Measurements from ENCODE around the gene CMKLR1.

CMKLR1 gene

GRCh38 chr12:108335349-108336119 lies 3.6 kb downstream of the CMKLR1 start:
- no peak for DNase-seq

GRCh38 chr12:108333898-108334699 lies 5.0 kb downstream of the CMKLR1 start:
- no peak for DNase-seq

- DNase-seq: no peak
Measured at GRCh38 chr12:108332791-108333382, 6.2 kb downstream of the CMKLR1 start.

- DNase-seq: no peak
Measured at GRCh38 chr12:108328420-108328819, 10.7 kb downstream of the CMKLR1 start.

- DNase-seq: no peak
Measured at GRCh38 chr12:108327621-108328344, 11.3 kb downstream of the CMKLR1 start.

GRCh38 chr12:108326254-108326750 lies 12.8 kb downstream of the CMKLR1 start:
- no peak for DNase-seq

GRCh38 chr12:108325549-108325948 lies 13.6 kb downstream of the CMKLR1 start:
- no peak for DNase-seq

GRCh38 chr12:108325018-108325358 lies 14.1 kb downstream of the CMKLR1 start:
- DNase-seq: no peak

- no peak for DNase-seq
Measured at GRCh38 chr12:108324351-108325017, 14.6 kb downstream of the CMKLR1 start.

- DNase-seq: no peak
Measured at GRCh38 chr12:108323581-108323980, 15.5 kb downstream of the CMKLR1 start.

GRCh38 chr12:108322998-108323397 lies 16.1 kb downstream of the CMKLR1 start:
- DNase-seq: no peak

GRCh38 chr12:108321688-108322087 lies 17.4 kb downstream of the CMKLR1 start:
- DNase-seq: no peak

- DNase-seq: no peak
Measured at GRCh38 chr12:108320507-108321293, 18.4 kb downstream of the CMKLR1 start.

- no peak for DNase-seq
Measured at GRCh38 chr12:108319277-108320234, 19.6 kb downstream of the CMKLR1 start.

- DNase-seq: no peak
Measured at GRCh38 chr12:108318472-108319275, 20.4 kb downstream of the CMKLR1 start.

GRCh38 chr12:108317308-108318234 lies 21.5 kb downstream of the CMKLR1 start:
- DNase-seq: no peak

- DNase-seq: no peak
Measured at GRCh38 chr12:108316176-108317086, 22.7 kb downstream of the CMKLR1 start.

All from NCI-H1694 (cell line).